GM20000 (cell line): ENCODE data around the gene HACD2.

Experiments
- DNase-seq: peaks from one replicate; pipeline ENCODE4 v3.0.0; 2012; ENCODE audit warnings: low spot score
- TF ChIP-seq, protein P1 (sequence below): IDR thresholded peaks from 2 replicates; pipeline ENCODE4 v1.5.1; 2012; ENCODE audit warnings: mild to moderate bottlenecking, control low read depth; ENCODE audit errors: extremely low read depth, missing control alignments

The HACD2 gene

DNA sequence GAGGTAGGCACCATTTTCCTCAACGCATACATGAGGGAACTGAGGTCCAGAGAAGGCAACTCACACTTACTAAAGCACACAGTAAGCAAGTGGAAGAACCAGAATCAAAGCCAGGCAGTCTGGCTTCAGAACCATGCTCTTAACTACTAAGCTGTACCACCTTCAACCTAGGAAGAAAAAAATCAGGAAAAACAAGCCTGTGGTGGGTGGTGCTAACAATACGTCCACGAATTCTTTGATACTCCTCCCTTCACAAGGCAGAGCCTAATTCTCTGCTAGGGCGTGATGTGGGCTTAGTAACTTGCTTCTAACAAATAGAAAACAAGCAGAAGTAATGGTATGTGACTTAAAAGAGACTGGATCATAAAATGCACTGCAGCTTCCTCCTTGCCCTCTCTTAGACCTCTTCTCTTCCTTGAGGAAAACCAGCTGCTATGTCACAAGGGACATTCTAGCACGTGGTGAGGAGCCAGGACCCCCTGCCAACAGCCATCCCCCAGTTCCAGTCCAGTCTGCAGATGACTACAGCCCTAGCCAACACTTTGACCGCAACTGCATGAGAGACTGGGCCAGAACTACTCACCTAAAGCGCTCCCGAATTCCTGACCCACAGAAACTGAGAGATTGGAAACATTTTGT lies 36.9 kb downstream of the HACD2 start:
- TF ChIP-seq, protein P1, sequence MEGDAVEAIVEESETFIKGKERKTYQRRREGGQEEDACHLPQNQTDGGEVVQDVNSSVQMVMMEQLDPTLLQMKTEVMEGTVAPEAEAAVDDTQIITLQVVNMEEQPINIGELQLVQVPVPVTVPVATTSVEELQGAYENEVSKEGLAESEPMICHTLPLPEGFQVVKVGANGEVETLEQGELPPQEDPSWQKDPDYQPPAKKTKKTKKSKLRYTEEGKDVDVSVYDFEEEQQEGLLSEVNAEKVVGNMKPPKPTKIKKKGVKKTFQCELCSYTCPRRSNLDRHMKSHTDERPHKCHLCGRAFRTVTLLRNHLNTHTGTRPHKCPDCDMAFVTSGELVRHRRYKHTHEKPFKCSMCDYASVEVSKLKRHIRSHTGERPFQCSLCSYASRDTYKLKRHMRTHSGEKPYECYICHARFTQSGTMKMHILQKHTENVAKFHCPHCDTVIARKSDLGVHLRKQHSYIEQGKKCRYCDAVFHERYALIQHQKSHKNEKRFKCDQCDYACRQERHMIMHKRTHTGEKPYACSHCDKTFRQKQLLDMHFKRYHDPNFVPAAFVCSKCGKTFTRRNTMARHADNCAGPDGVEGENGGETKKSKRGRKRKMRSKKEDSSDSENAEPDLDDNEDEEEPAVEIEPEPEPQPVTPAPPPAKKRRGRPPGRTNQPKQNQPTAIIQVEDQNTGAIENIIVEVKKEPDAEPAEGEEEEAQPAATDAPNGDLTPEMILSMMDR: no peak
- DNase-seq: no peak

DNA sequence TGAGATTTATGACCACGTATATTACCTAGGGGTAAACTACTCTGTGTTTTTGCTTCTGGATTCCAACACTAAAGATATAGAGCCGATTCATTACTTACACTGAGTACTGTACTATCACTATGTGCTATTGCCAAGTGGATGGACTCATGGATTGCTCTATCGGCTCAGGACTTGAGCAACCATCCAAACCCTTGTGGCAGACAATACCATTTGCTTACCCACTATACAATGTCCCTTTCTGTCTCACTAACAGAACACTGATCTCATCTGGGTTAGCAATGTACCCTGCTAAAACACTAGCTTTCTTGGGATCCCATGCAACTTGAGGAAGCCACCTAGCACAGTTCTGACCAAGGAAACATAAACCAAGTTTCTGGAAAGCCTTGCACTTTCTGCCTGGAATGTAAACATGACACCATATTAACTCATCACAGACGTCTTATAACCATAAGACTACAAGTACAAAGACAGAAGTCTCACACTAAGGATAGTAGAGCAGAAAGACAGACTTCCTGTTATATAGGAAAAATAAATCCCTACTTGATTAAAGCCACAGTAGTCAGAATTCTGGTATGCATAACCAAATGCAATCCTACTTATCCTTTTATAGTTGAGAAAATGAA lies 38.6 kb downstream of the HACD2 start:
- no peak for DNase-seq
- TF ChIP-seq, protein P1: no peak

DNA sequence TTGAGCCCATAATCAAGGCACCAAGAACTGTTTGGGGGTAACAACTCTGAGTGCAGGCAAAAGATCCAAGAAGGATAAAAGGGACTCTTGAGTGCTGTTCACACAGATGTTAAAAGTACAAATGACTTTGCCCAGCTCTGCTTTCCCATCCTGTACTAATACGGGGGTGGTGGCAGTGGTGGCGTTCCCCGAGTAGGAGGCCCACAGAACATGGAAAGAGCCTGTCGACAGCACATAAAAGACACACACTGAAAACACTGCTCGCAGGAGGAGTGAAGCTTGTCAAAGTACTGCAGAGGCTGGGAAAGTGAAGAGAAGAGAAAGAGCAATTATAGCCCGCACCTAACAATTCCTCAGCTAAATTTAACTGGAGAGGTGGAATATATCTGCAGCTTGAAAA lies 40.9 kb downstream of the HACD2 start:
- no peak for DNase-seq

DNA sequence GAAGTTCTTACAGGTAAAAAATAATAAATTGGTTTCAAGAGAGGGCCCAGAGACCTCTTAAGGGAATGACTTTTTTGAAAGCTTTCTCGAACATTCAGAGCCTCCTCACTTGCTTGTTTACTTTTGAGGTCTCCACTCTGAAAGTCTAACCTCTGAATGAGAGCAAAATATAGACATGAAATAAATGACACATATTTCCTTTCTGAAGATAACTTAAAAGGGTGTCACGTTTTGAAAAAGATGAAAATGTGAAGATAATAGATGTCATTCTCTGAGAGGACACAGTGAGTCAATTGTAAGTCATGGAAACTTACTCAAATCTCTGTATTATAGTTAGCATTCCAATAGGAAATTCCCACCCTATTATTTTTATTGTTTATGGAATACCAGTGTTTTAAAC lies 44.6 kb downstream of the HACD2 start:
- DNase-seq: no peak
- TF ChIP-seq, protein P1: no peak

More for the DNA sequence above, 40.9 kb downstream of the HACD2 start:
- TF ChIP-seq, protein P1: no peak

DNA sequence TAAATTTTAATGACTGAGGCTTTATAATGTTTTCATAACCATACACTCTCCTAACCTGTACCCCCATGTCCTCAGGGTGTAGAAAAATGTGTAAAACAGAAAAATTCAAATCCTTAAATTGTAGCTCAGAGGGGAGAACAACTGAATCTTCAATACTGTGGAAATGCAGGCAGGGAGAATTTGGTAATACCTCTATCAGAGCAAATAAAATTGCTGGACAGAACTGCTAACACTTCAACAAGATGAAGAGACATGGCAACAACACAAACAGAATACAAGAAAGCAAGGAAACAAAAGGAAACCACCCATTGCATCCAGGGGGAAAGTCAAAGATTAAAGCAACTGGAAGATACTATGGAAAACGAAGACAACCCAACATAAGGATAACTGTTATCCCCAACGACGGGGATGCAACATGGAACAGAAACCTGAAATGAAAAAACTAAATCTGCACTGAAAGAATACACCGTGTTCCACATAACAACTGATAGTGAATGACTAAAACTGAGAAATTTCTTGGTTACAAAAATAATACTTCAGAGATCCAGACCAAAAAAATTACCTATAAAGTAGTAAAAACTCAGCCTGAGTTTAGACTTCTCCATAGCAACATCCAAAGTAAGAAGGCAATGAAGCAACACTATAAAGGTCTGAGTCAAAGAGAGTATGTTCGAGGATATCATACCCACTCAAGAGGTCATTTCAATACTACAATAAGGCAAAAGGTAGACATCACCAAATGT lies 48.5 kb downstream of the HACD2 start:
- DNase-seq: peak; percentile 34
- TF ChIP-seq, protein P1: no peak

DNA sequence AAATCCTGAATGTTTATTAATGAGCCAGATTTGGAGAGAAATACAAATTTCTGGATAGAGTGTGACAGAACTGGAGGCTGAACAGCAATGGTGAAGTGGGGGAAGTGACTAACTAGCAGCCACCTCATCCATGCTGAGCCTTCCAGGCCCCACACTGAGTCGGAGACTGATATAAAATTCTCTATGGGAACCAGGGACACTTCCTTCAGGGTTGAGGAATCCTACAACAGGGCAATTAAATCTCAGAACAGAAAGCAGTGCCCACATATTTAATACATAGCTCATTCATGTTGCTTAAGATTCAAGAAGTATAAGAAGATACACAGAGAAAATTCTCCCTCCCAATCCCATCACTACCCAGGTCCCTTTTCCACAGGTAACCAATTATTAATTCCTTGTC lies 49.3 kb downstream of the HACD2 start:
- TF ChIP-seq, protein P1: no peak
- no peak for DNase-seq

DNA sequence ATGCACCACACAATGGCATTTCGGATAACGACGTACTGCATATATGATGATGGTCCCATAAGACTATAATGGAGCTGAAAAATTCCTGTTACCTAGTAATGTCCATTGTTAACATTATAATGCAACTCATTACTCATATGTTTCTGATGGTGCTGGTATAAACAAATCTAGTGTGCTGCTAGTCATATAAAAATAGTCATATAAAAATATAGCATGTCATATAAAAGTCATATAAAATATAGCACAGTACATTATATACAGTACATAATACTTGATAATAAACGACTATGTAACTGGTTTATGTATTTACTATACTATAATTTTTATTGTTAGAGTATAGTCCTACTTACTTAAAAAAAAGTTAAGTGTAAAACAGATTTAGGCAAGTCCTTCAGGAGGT lies 50.6 kb downstream of the HACD2 start:
- DNase-seq: no peak
- TF ChIP-seq, protein P1: no peak
